ENCODE measurements around the gene DCTD.

DCTD gene

GRCh38 chr4:182937268-182938204, 20.4 kb upstream of the DCTD start:
- TF ChIP-seq CTCF (conservative IDR thresholded peaks at IDR 0.05) (no peak), ZFX (IDR thresholded peaks at IDR 0.05) (no peak)
- H3K27ac ChIP-seq: no peak overlapping the region

- no peak overlapping the region for H3K27ac ChIP-seq
- TF ChIP-seq ZFX (IDR thresholded peaks at IDR 0.05) (no peak), CTCF (conservative IDR thresholded peaks at IDR 0.05) (no peak)
Measured at GRCh38 chr4:182932651-182933050, 15.5 kb upstream of the DCTD start.

GRCh38 chr4:182931691-182932345, 14.6 kb upstream of the DCTD start:
- TF ChIP-seq ZFX (IDR thresholded peaks at IDR 0.05) (no peak), CTCF (conservative IDR thresholded peaks at IDR 0.05) (no peak)
- no peak overlapping the region for H3K27ac ChIP-seq

GRCh38 chr4:182930889-182931288, 13.7 kb upstream of the DCTD start:
- H3K27ac ChIP-seq: no peak overlapping the region
- no peak for TF ChIP-seq CTCF (conservative IDR thresholded peaks at IDR 0.05)
- no peak for TF ChIP-seq ZFX (IDR thresholded peaks at IDR 0.05)

- TF ChIP-seq ZFX (IDR thresholded peaks at IDR 0.05) (no peak), CTCF (conservative IDR thresholded peaks at IDR 0.05) (no peak)
- H3K27ac ChIP-seq: no peak overlapping the region
Measured at GRCh38 chr4:182929296-182929695, 12.1 kb upstream of the DCTD start.

GRCh38 chr4:182928061-182928460, 10.9 kb upstream of the DCTD start:
- no peak overlapping the region for H3K27ac ChIP-seq
- TF ChIP-seq ZFX (IDR thresholded peaks at IDR 0.05) (no peak), CTCF (conservative IDR thresholded peaks at IDR 0.05) (peak; percentile 29)

GRCh38 chr4:182927505-182927904, 10.3 kb upstream of the DCTD start:
- no peak for TF ChIP-seq ZFX (IDR thresholded peaks at IDR 0.05)
- TF ChIP-seq CTCF (conservative IDR thresholded peaks at IDR 0.05): no peak
- no peak overlapping the region for H3K27ac ChIP-seq

Measured in C4-2B (cell line).